ENCODE results near the gene KPNA3. TPM values are rescaled to one million over a fixed set of nuclear protein-coding genes. Genes with fewer than 3 reads are reported as not detected.

The KPNA3 gene
- total RNA-seq, 1 donor from 2014 or later: 46.6 TPM

- DNase-seq: no peak
- H3K27ac Mint-ChIP-seq (ENCODE audit: unreplicated experiment): peak overlapping the region; percentile 96
- H3K4me1 Mint-ChIP-seq (ENCODE audit: low read depth, unreplicated experiment): peaks cover 8% of the 10 kb centered on the region
- no peaks in the 10 kb centered on the region for H3K36me3 Mint-ChIP-seq (ENCODE audit: unreplicated experiment)
- peaks cover 4% of the 10 kb centered on the region for H3K27me3 Mint-ChIP-seq (ENCODE audit: unreplicated experiment)
- TF ChIP-seq, protein P1, sequence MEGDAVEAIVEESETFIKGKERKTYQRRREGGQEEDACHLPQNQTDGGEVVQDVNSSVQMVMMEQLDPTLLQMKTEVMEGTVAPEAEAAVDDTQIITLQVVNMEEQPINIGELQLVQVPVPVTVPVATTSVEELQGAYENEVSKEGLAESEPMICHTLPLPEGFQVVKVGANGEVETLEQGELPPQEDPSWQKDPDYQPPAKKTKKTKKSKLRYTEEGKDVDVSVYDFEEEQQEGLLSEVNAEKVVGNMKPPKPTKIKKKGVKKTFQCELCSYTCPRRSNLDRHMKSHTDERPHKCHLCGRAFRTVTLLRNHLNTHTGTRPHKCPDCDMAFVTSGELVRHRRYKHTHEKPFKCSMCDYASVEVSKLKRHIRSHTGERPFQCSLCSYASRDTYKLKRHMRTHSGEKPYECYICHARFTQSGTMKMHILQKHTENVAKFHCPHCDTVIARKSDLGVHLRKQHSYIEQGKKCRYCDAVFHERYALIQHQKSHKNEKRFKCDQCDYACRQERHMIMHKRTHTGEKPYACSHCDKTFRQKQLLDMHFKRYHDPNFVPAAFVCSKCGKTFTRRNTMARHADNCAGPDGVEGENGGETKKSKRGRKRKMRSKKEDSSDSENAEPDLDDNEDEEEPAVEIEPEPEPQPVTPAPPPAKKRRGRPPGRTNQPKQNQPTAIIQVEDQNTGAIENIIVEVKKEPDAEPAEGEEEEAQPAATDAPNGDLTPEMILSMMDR (IDR thresholded peaks at IDR 0.05; ENCODE audit: partially characterized antibody, unreplicated experiment): peak; percentile 2
- H3K9me3 Mint-ChIP-seq (ENCODE audit: unreplicated experiment): peaks cover 5% of the 10 kb centered on the region
- H3K4me3 Mint-ChIP-seq (ENCODE audit: unreplicated experiment): peak overlapping the region; percentile 96
Measured at GRCh38 chr13:49690133-49690994, 102.1 kb downstream of the KPNA3 start.

GRCh38 chr13:49683489-49683888 lies 109.0 kb downstream of the KPNA3 start:
- no peaks in the 10 kb centered on the region for H3K36me3 Mint-ChIP-seq (ENCODE audit: unreplicated experiment)

DNA sequence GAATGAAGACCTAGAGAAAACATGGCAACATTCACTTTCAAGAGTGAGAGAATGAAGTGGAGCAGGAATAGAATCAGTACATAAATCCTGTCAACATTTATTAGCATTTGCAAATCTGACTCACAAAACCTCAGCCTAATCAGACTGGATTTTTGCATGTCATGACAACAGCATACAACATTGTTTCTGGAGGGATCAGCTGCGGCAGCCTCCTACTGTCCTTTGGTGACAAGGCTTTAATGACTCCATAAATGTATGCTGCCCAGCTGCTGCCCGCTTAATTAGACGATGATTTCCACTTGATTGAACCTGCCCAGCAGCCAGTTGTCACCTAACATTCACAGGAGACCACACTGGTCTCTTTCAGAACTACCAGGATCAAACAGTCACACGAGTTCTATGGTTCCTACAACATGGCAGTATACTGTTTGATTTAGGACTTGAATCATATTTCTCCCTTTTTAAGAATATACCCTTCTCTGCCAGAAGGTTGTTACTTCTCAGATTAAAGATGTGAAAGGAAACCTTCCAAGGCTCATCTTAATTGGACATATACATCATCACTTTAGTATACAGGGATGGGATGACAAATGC lies 110.5 kb downstream of the KPNA3 start:
- Mint-ChIP-seq H3K9me3 (ENCODE audit: unreplicated experiment) (no peaks in the 10 kb centered on the region), H3K27ac (ENCODE audit: unreplicated experiment) (peak overlapping the region; percentile 6), H3K27me3 (ENCODE audit: unreplicated experiment) (peaks cover 2% of the 10 kb centered on the region), H3K36me3 (ENCODE audit: unreplicated experiment) (no peaks in the 10 kb centered on the region), H3K4me3 (ENCODE audit: unreplicated experiment) (no peak overlapping the region), H3K4me1 (ENCODE audit: low read depth, unreplicated experiment) (no peaks in the 10 kb centered on the region)
- DNase-seq: peak; percentile 32
- TF ChIP-seq, protein P1 (IDR thresholded peaks at IDR 0.05; ENCODE audit: partially characterized antibody, unreplicated experiment): no peak

More at GRCh38 chr13:49683489-49683888, 109.0 kb downstream of the KPNA3 start:
- TF ChIP-seq, protein P1 (IDR thresholded peaks at IDR 0.05; ENCODE audit: partially characterized antibody, unreplicated experiment): no peak
- Mint-ChIP-seq H3K4me3 (ENCODE audit: unreplicated experiment) (no peak overlapping the region), H3K4me1 (ENCODE audit: low read depth, unreplicated experiment) (no peaks in the 10 kb centered on the region), H3K27ac (ENCODE audit: unreplicated experiment) (no peak overlapping the region), H3K27me3 (ENCODE audit: unreplicated experiment) (peaks cover 2% of the 10 kb centered on the region), H3K9me3 (ENCODE audit: unreplicated experiment) (no peaks in the 10 kb centered on the region)
- DNase-seq: no peak

GRCh38 chr13:49679246-49679645 lies 113.2 kb downstream of the KPNA3 start:
- H3K4me1 Mint-ChIP-seq (ENCODE audit: low read depth, unreplicated experiment): no peaks in the 10 kb centered on the region
- H3K36me3 Mint-ChIP-seq (ENCODE audit: unreplicated experiment): no peaks in the 10 kb centered on the region

More at GRCh38 chr13:49679246-49679645, 113.2 kb downstream of the KPNA3 start:
- Mint-ChIP-seq H3K4me3 (ENCODE audit: unreplicated experiment) (no peak overlapping the region), H3K27me3 (ENCODE audit: unreplicated experiment) (peaks cover 1% of the 10 kb centered on the region), H3K27ac (ENCODE audit: unreplicated experiment) (no peak overlapping the region), H3K9me3 (ENCODE audit: unreplicated experiment) (no peaks in the 10 kb centered on the region)
- no peak for DNase-seq
- TF ChIP-seq, protein P1 (IDR thresholded peaks at IDR 0.05; ENCODE audit: partially characterized antibody, unreplicated experiment): no peak

All from glutamatergic neuron (in vitro differentiated cells).